Liver (tissue), 3 donors: Measurements from ENCODE around the gene OPRL1.

ENCODE experiments used
- CTCF ChIP-seq: fragments of 150-350 bp; IDR thresholded peaks from 2 replicates; pipeline ENCODE4 v1.5.1; 2017; ENCODE audit warnings: improper control_type of control experiment, low read depth, low read length; ENCODE audit not compliant: missing input control
- EGR1 ChIP-seq, 2 donors: IDR thresholded peaks; 2 replicates each; pipeline ENCODE4 v1.6.1; 2016 to 2018; ENCODE audit warnings: antibody characterized with exemption in 2 of 2, low read depth in 2 of 2
- MAX ChIP-seq: IDR thresholded peaks from 2 replicates; pipeline ENCODE4 v1.6.1; 2016; ENCODE audit warnings: antibody characterized with exemption
- donor health status: healthy.
- donor health status: healthy.

GRCh38 chr20:64086801-64087200 lies 6.9 kb downstream of the OPRL1 start:
- TF ChIP-seq MAX (no peak), CTCF (no peak), EGR1 (IDR thresholded peaks at IDR 0.05; ENCODE audit: low read depth in 2 of 2) (no peak)
